GM19438 (cell line): ENCODE data around the gene CMKLR1.
A peak's percentile ranks its signal among the peaks of the same experiment; 100 is the strongest.

Source experiments
- ATAC-seq: cut with Tn5 transposase; IDR thresholded peaks from one replicate; pipeline ENCODE4 v1.9.1; 2021; ENCODE audit warnings: low read depth; ENCODE audit not compliant: unreplicated experiment

CMKLR1 gene

DNA sequence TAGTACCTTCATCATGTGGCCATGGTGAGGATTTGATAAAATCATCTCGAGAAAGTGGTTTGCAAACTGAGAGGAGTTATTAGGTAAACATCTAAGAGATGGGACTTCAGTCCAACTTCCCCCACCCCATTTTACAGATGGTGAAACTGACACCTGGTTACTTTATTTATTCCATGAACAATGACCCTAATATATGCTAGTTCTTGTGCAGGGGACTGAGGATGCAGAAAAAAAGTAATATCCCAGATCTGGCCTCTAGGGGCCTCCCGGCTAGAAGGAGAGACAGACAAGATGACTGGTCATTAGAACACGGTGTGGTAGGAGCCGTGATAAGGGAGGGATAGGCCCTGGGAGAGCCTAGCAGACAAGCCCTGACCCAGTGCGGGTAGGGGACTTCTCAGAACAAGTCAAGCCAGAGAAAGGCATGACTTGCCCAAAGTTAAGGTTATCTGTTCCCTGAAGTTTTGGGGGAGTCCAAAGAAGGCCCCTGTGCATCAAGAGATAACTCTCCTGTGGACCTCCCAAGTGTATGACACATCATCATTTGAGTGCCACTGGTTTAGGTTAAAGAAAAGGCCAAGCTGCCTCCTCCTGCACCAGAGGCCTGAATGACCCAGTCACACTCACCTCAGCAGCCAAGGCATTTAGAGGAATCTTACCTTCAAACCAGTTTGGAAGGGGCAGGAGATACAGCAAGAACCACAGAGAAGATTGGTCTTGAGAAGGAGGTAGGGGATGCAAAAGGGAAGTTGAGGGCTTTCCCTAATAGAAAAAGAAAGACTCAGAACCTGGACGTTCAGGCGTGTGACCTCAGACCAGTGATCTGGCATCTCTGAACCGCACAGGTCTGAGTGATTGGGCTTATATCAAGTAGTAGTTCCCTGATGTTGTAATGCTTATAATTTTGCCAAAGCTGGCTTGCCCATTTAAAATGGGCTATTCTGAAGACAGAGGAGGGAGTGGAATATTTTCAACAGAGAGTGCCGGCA lies 1.6 kb downstream of the CMKLR1 start:
- no peak for ATAC-seq

- ATAC-seq, result peak; percentile 70
These were observed 3.6 kb downstream of the CMKLR1 start for GRCh38 chr12:108335349-108336119.

DNA sequence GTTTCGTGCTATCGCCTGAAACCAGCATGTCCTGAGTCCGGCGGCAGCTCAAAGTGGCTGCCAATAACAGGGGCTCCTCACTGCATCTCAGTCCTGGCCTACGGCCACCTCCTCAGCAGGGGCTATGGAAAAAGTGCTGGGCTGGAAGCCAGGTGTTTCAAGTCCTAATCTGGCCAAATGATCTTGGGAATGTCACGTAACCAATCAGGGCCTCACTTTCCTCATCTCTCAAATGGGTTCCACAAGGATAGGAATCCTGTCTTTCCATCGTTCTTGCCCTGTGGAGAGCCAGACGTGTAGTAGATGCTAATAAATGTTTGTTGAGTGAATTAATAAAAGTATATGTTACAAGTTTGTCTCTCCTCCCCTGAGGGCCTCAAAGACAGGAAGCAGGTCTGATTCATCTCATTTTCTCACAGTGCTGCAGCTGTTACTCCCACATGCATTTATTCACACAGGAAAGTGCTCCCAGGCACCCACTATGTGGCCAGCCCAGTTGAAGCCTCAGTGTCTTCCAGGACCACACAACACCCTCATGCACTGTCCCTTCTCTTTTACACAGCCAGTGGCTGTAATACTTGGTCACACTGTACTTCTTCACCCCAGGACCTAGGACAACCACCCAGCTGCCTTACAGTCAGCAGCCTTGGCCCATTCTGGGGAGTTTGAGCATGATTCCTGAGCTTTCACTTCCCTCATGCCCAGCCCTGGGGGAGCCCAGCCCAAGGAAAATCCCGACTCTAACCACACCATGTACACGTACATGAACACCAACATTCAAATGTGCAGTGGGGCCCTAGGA lies 5.0 kb downstream of the CMKLR1 start:
- ATAC-seq, result no peak

DNA sequence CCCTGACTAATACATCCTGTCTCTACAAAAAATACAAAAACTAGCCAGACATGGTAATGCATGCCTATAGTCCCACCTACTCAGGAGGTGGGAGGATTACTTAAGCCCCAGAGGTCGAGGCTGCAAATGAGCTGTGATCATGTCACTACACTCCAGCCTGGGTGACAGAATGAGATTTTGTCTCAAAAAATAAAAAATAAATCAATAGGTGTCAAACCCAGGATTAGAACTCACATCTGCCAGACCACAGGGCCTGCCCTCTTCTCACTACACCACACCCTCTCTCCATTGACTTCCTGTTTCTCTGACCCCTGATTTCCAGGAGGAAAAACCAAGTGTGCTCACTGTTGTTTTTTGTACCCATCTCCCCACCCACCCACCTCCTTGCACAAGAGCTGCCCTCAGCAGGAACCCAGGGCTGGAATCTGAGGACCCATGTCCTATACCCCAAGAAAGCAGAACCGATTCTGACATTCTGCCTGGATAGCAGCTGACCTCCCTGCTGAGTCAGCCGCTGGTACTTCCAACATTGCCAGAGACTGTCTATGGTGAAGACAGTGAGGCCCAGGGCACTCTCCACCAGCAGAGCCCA lies 6.2 kb downstream of the CMKLR1 start:
- no peak for ATAC-seq

DNA sequence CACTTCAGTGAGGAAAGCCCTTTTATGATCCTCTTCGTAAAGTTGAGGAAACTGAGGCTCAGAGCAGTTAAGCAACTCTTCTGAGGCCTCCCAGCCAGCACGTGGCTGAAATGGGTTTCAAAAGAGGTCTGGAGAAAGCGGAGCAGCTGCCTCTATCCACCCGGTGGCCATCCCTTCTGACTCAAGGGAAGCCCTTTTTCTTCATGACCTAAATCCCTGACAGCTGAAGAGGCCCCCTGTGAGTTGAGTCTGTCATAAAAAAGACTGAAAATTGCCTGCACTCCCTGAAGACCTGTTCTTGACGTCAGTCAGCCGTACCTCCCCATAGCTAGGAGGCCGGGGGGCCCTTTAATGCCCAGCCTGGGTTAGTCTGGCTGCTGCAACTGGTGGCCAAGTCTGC lies 10.7 kb downstream of the CMKLR1 start:
- ATAC-seq, result no peak

DNA sequence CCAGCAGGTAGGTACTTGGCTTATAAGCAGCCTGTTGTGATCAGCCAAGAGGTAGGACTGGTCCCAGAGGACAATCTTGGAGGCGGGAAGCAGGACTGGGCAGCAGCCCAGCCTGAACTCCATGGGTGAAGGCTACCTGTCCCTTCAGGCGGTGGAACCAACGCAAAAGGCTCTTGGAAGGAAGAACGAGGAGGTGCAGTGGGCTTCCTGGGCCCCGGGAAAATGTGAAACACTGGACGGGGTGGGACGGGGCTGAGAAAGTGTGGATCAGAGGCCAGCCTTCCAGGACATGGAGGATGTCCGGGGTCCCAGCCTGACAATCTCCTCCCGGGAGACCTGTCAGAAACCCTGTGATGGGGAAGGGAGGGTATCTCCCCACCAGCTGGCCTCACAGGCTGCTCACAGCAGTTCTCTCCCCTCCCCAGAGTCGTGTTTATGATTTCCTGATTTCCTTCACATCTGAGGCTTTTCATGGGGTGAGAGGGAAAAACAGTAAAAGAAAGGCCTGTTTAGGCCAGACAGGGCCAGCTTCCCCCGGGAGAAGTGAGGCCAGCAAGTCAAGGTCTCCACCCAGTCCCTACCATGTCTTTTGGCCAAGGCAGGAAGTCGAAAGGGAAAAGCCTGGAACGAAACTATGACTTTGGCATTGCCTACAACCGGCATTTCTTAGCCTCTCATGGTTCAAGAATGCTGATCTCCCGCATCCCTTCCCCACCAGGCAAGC lies 11.3 kb downstream of the CMKLR1 start:
- ATAC-seq, result no peak

GRCh38 chr12:108326254-108326750 lies 12.8 kb downstream of the CMKLR1 start:
- ATAC-seq, result no peak

- no peak for ATAC-seq
These were observed 13.6 kb downstream of the CMKLR1 start for GRCh38 chr12:108325549-108325948.

DNA sequence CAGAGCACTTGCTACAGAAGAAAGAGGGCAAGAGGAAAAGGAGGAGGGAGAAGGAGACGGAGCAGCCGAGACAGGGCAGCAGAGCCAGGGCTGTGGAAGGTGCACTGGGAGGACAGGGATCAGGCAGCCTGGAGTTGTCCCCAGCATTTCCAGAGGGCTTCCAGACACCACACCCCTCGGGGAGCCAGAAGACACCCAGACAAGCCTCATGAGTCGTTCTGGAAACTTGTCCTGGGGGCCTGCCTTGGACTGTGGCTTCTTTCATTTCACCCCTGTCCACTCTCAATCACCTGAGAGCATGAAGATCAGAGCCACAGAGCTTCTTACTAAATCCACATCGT lies 14.1 kb downstream of the CMKLR1 start:
- ATAC-seq, result no peak

DNA sequence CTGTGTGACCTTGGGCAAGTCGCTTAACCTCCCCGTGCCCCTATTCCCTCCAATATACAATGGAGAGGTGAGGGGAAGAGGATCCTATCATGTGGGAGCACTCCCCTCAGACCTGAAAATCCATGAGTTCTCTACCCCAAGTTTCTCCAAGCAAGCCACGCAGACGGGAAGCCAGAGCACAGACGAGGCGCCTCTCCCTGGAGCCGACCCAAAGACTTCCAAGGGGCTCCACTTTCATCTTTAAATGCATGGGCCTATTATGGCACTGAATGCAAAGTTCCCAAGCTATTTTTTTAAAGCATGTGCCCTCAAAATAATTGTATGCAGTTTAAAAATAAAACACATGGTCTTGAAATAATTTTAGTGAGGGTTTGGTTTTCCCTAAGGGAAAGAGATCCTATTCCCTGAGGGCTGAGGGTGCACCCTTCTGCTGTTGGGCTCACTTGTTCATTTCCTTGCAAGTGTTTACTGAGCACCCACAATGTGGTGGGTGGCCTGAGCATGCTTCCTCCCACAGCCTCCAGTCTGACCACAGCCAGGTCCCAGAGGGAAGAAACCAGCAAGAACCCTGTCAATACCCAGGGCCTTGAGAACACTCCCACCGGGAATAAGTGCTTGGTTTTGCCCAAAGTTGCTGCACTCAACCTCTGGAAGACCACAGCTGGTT lies 14.6 kb downstream of the CMKLR1 start:
- no peak for ATAC-seq

DNA sequence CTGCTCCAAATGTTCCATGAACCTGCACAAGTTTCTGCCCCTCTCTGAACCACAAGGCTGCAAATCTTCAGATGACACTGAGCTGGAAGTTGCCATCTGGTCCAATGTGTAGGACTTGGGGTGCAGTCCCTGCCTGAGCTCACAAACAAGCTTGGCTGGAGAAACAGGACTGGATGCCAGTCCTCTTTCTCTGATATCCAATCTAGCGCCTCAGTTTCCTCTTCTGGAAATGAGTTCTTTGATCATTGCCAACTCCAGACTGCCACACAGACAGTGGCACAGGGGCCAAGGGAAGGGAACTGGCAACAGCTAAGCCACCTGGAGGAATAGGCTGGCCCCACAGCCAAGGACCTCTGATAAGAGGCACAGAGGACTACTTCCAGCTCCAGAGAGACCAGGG lies 15.5 kb downstream of the CMKLR1 start:
- ATAC-seq, result no peak

DNA sequence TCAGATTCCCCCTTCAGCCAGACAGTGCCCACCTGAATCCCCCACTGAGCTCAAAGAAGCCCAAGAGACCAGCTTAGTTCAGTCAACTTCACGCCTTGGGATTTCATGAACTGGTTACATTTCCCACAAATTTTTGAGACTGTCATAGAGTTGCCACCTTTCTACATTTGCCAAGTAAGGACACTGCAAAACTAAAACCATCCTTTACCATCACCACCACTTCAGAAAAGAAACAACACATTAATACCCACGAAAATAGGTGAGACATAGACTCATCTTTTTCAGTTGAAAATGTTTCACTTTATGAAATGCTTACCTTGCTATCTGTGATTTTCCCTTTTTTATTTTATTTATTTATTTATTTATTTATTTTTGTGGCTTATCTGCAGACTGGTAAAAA lies 16.1 kb downstream of the CMKLR1 start:
- ATAC-seq, result no peak

- no peak for ATAC-seq
These were observed 17.4 kb downstream of the CMKLR1 start for GRCh38 chr12:108321688-108322087.

DNA sequence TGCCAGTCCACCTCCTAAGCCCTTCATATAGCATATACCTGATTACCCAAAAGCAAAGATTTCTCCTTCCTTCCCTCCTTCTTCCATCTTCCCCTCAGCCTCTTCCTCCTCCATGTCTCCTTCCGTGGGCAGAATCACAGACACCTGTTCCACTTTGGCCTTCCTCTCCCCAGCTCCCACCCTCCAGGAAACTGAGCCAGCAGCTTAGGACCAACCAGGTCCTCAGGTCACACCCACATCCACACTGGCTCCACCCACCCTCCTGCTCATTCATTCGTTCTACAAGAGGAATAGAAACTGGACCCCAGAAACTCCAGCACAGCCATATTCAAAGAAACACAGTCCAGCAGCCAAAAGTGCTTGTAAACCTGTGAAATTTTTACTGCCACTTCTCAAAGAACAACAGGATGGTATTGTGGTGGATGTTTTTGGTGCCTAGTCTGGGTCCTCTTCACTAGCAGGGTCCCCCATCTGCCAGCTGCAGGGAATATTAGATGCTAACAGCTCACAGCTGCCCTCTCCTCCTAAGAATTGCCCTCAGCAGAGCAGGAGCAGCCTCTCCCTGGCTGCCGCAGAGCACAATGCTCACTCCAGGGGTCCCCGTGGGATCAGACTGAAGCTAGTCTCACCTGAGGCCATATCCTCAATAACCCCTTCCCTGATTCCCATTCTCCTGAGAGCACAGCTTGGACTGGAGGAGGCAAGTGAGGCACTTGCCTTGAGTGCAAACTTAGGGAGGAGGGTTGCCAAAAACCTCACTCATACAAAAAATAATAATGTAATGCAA lies 18.4 kb downstream of the CMKLR1 start:
- peak; percentile 59 for ATAC-seq

- no peak for ATAC-seq
These were observed 19.6 kb downstream of the CMKLR1 start for GRCh38 chr12:108319277-108320234.

- ATAC-seq, result no peak
These were observed 20.4 kb downstream of the CMKLR1 start for GRCh38 chr12:108318472-108319275.
